Endothelial cell of umbilical vein (primary cell): ENCODE data around the gene BAD. TPM values are rescaled to one million over a fixed set of nuclear protein-coding genes. Genes with fewer than 3 reads are reported as not detected.
"Not testable (repeated sequence)": the region's sequence is repeated elsewhere in the genome, so short reads cannot be mapped to it uniquely, and the experiment has no call there.

Experiments used
- BruUV-seq: library from RNA; stranded (reverse); fragments of 400-500 nt; replicated peaks from 2 replicates; lab custom pipeline; 2021; lab: Mats Ljungman, UMichigan
- CTCF ChIA-PET: fragments of 300-600, 350-600 bp; sonication (Branson Sonifier 250); formaldehyde crosslinking; loops from one replicate; lab custom pipeline; 2021; ENCODE audit warnings: antibody characterized with exemption, inconsistent platforms; lab: Charles Lee
- POLR2A ChIA-PET: fragments of 300-600, 350-600 bp; sonication (Branson Sonifier 250); formaldehyde crosslinking; loops from one replicate; lab custom pipeline; 2021; ENCODE audit warnings: antibody characterized with exemption, inconsistent platforms; lab: Charles Lee
- DNase-seq: peaks from one replicate; pipeline ENCODE4 v3.0.0-alpha.2; 2011; ENCODE audit warnings: low read depth, low spot score
- FAIRE-seq: peaks from 2 replicates; lab custom pipeline; 2011; peaks lifted over from hg19 to GRCh38; lab: Jason Lieb, UNC
- H2AFZ ChIP-seq: 2 replicates; pipeline ENCODE4 v1.6.0; 2012; ENCODE audit warnings: low read depth, low read length, control low read depth, inconsistent platforms
- H3K27ac ChIP-seq: 2 replicates; pipeline ENCODE4 v1.5.1; 2011; ENCODE audit warnings: low read depth, mild to moderate bottlenecking, control low read depth, low read length, moderate library complexity; ENCODE audit not compliant: insufficient read depth
- H3K27me3 ChIP-seq, 2 experiments: 2 replicates each; pipeline versions ENCODE4 v1.6.0 to v1.6.1; 2011; ENCODE audit warnings: low read length in 2 of 2, mixed read lengths in 1 of 2; ENCODE audit not compliant: control insufficient read depth in 2 of 2, insufficient read depth in 2 of 2
- H3K36me3 ChIP-seq, 2 experiments: 2 replicates in 1 of 2; 3 replicates in 1 of 2; pipeline ENCODE4 v1.5.1; 2011; ENCODE audit warnings: low read length in 2 of 2, mild to moderate bottlenecking in 1 of 2, moderate library complexity in 1 of 2; ENCODE audit not compliant: control insufficient read depth in 2 of 2, insufficient read depth in 2 of 2; ENCODE audit errors: extremely low read depth in 1 of 2
- H3K4me1 ChIP-seq: 3 replicates; pipeline ENCODE4 v1.5.1; 2011; ENCODE audit warnings: mild to moderate bottlenecking, low read length; ENCODE audit not compliant: control insufficient read depth, insufficient read depth; ENCODE audit errors: extremely low read depth
- H3K4me2 ChIP-seq: 2 replicates; pipeline ENCODE4 v1.6.1; 2011; ENCODE audit warnings: low read length, control low read depth, mixed read lengths; ENCODE audit not compliant: insufficient read depth
- H3K4me3 ChIP-seq, 3 experiments: fragments of 200-600 bp in 1 of 3; sonication (generic), shearing (Covaris generic) in 1 of 3; replicated peaks in 1 of 3; 2 replicates each; pipeline ENCODE4 v1.5.1; 2011 to 2016; ENCODE audit warnings: control low read depth in 3 of 3, low read length in 3 of 3, mild to moderate bottlenecking in 2 of 3, inconsistent platforms in 1 of 3, low read depth in 1 of 3, moderate library complexity in 1 of 3; ENCODE audit not compliant: insufficient read depth in 1 of 3
- H3K79me2 ChIP-seq: 2 replicates; pipeline ENCODE4 v1.6.0; 2012; ENCODE audit warnings: low read length, inconsistent platforms; ENCODE audit not compliant: control insufficient read depth, insufficient read depth
- H3K9ac ChIP-seq: replicated peaks from 2 replicates; pipeline ENCODE3; 2011; ENCODE audit warnings: low read length, control low read depth; ENCODE audit not compliant: insufficient read depth; ENCODE audit errors: extremely low read depth
- H3K9me1 ChIP-seq: replicated peaks from 3 replicates; pipeline ENCODE4 v1.6.0; 2011; ENCODE audit warnings: mild to moderate bottlenecking, low read length; ENCODE audit not compliant: control insufficient read depth, insufficient read depth; ENCODE audit errors: extremely low read depth
- H3K9me3 ChIP-seq: replicated peaks from 2 replicates; pipeline ENCODE4 v1.5.1; 2012; ENCODE audit warnings: low read length, inconsistent platforms; ENCODE audit not compliant: control insufficient read depth, insufficient read depth
- H4K20me1 ChIP-seq: replicated peaks from 2 replicates; pipeline ENCODE3; 2011; ENCODE audit warnings: mild to moderate bottlenecking, low read length; ENCODE audit not compliant: control insufficient read depth, insufficient read depth; ENCODE audit errors: extremely low read depth
- EZH2 ChIP-seq: IDR thresholded peaks from 2 replicates; pipeline ENCODE4 v1.6.1; 2012; ENCODE audit warnings: borderline replicate concordance, low read depth, mild to moderate bottlenecking, moderate library complexity, low read length, inconsistent platforms; ENCODE audit not compliant: severe bottlenecking
- FOS ChIP-seq: IDR thresholded peaks from 2 replicates; pipeline ENCODE4 v1.6.1; 2011; ENCODE audit warnings: mild to moderate bottlenecking, low read length, moderate library complexity, borderline replicate concordance; ENCODE audit not compliant: insufficient read depth
- JUN ChIP-seq: IDR thresholded peaks from 2 replicates; pipeline ENCODE4 v1.6.1; 2011; ENCODE audit warnings: borderline replicate concordance, low read depth; ENCODE audit not compliant: insufficient read length, insufficient read depth
- POLR2A ChIP-seq: IDR thresholded peaks from 2 replicates; pipeline ENCODE4 v1.6.1; 2012; ENCODE audit warnings: low read depth, mild to moderate bottlenecking, control low read depth, low read length
- POLR2AphosphoS5 ChIP-seq: IDR thresholded peaks from 2 replicates; pipeline ENCODE4 v1.6.1; 2012; ENCODE audit warnings: low read depth, mild to moderate bottlenecking, control low read depth, low read length, moderate library complexity; ENCODE audit not compliant: insufficient read depth
- dilution Hi-C: fragments of 300-500 bp; cut with MboI; formaldehyde crosslinking; loops from one replicate; pipeline ENCODE4 v1.15.0; 2019; ENCODE audit warnings: low sequenced_read_pairs; ENCODE audit not compliant: extremely low pct_ligation_motif_present
- intact Hi-C: fragments of 100-400 bp; cut with micrococcal nuclease; formaldehyde crosslinking; loops from one replicate; pipeline ENCODE4 v1.10.0; 2022
- polyA plus RNA-seq, 4 experiments: library from polyadenylated mRNA; depleted of rRNA in 3 of 4; stranded (reverse) in 3 of 4; unstranded in 1 of 4; fragments of >200 nt; gene quantifications; 2 replicates each; pipeline versions ENCODE4 v1.2.1 to v1.2.3, GENCODE V29; 2011 to 2012; ENCODE audit warnings: missing spikeins in 1 of 4
- total RNA-seq: library from RNA; stranded (reverse); gene quantifications from 2 replicates; pipeline ENCODE4 v1.2.3, GENCODE V29; 2021
- TF ChIP-seq, protein P1 (sequence below): IDR thresholded peaks from 2 replicates; pipeline ENCODE4 v1.6.1; 2011; ENCODE audit not compliant: insufficient read depth, insufficient read length
- TF ChIP-seq, protein P2 (sequence below), 2 donors: IDR thresholded peaks; 1 replicate in 1 of 2; 2 replicates in 1 of 2; pipeline ENCODE4 v1.5.1; 2011; ENCODE audit warnings: low read length in 2 of 2, mild to moderate bottlenecking in 2 of 2, moderate library complexity in 2 of 2, control low read depth in 1 of 2, inconsistent platforms in 1 of 2, low read depth in 1 of 2; ENCODE audit not compliant: insufficient read depth in 1 of 2; ENCODE audit errors: extremely low read depth in 1 of 2

The BAD gene
- total and polyA plus RNA-seq, 2 donors (not counting 3 experiments of a cell fraction or from before 2014, with no cell fraction given): 65.3 to 88.0 TPM

DNA sequence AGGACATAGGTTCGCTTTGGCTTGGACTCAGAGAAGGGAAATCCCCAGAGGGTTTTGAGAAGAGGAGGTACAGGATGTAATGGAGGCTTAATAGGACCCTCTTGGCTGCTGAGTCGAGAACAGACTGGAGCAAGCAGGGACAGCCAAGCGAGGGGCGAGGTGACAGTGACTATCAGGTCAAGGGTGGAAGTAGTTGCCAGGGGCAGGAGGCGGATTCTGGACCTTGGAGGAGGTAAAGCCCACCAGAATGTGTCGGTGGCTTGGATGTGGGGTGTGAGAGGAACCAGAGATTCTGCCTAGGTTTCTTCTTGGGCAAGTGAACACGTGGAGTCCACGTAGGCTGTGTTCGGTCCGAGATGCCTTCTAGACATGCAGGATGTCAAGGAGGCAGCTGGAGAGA lies 28.5 kb upstream of the BAD start:
- BruUV-seq: no TSS peak
- H3K79me2 ChIP-seq: peaks cover 2% of the 10 kb centered on the region
- dilution Hi-C loops (no loop called here), intact Hi-C loops (no loop called here)
- H2AFZ ChIP-seq: no peak overlapping the region
- no peaks in the 10 kb centered on the region for H3K27me3 ChIP-seq
- FAIRE-seq: no peak
- no peak overlapping the region for H3K27ac ChIP-seq
- H3K9ac ChIP-seq: no peak overlapping the region
- H3K9me3 ChIP-seq: no peaks in the 10 kb centered on the region
- no peak for DNase-seq
- H3K4me2 ChIP-seq: no peak overlapping the region
- H3K36me3 ChIP-seq: peaks cover 2 to 7% of the 10 kb centered on the region in 2 experiments
- TF ChIP-seq POLR2A: no peak
- no peak for TF ChIP-seq FOS
- TF ChIP-seq EZH2: no peak
- TF ChIP-seq, protein P1, sequence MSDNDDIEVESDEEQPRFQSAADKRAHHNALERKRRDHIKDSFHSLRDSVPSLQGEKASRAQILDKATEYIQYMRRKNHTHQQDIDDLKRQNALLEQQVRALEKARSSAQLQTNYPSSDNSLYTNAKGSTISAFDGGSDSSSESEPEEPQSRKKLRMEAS: no peak
- TF ChIP-seq, protein P2, sequence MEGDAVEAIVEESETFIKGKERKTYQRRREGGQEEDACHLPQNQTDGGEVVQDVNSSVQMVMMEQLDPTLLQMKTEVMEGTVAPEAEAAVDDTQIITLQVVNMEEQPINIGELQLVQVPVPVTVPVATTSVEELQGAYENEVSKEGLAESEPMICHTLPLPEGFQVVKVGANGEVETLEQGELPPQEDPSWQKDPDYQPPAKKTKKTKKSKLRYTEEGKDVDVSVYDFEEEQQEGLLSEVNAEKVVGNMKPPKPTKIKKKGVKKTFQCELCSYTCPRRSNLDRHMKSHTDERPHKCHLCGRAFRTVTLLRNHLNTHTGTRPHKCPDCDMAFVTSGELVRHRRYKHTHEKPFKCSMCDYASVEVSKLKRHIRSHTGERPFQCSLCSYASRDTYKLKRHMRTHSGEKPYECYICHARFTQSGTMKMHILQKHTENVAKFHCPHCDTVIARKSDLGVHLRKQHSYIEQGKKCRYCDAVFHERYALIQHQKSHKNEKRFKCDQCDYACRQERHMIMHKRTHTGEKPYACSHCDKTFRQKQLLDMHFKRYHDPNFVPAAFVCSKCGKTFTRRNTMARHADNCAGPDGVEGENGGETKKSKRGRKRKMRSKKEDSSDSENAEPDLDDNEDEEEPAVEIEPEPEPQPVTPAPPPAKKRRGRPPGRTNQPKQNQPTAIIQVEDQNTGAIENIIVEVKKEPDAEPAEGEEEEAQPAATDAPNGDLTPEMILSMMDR (IDR thresholded peaks at IDR 0.05; ENCODE audit: extremely low read depth in 1 of 2, insufficient read depth in 1 of 2, low read depth in 1 of 2, low read length in 2 of 2): no peak
- TF ChIP-seq POLR2AphosphoS5: no peak
- TF ChIP-seq JUN: no peak
- ChIA-PET POLR2A (no interaction called here), CTCF (interaction anchor here (1.2 to 1.6 kb wide), 2 partner anchors 19 to 42 kb away, joined by 3 to 10 read pairs; no protein-coding TSS in a partner anchor)
- H3K4me3 ChIP-seq: no peak overlapping the region
- no peaks in the 10 kb centered on the region for H4K20me1 ChIP-seq
- H3K4me1 ChIP-seq: peaks cover 4% of the 10 kb centered on the region
- no peaks in the 10 kb centered on the region for H3K9me1 ChIP-seq

DNA sequence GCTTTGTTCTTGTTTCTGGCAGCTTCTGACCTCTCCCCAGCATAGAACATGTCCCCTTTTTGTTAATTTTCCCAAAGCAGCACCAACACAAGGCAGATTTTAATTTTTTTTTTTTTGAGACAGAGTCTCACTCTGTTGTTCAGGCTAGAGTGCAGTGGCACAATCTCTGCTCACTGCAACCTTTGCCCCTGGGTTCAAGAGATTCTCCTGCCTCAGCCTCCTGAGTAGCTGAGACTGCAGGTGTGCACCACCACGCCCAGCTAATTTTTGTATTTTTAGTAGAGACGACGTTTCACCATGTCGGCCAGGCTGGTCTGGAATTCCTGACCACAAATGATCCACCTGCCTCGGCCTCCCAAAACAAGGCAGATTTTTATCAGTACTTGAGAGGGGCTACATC lies 23.3 kb upstream of the BAD start:
- H3K4me1 ChIP-seq, DNase-seq, dilution Hi-C loops, intact Hi-C loops, H4K20me1 ChIP-seq, H3K9me1 ChIP-seq, H3K4me2 ChIP-seq, H2AFZ ChIP-seq, H3K36me3 ChIP-seq, FAIRE-seq, H3K79me2 ChIP-seq, H3K27ac ChIP-seq, H3K4me3 ChIP-seq, H3K9me3 ChIP-seq, H3K9ac ChIP-seq, POLR2A ChIA-PET, H3K27me3 ChIP-seq: not testable (repeated sequence)
- CTCF ChIA-PET: interaction anchor here (1.3 to 5.6 kb wide), 3 partner anchors 10 to 48 kb away, joined by 3 to 52 read pairs (median 4); partner anchors contain the start of genes PRDX5 and TRMT112
- TSS peak; percentile 28 for BruUV-seq
